ENCODE results near the gene SNN.

DNA sequence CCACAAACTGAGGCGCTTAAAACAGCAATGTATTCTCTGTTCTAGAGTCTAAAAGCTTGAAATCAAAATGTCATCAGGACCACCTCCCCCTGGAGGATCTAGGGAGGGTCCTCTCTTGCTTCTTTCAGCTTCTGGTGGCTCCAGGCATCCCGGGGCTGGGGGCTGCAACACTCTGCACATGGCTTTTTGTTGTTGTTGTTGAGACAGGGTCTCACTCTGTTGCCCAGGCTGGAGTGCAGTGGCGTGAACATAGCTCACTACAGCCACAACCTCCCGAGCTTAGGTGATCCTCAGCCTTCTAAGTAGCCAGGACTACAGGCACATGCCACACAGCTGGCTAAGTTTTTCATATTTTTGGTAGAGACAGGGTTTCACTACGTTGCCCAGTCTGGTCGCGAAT lies 37.0 kb upstream of the SNN start:
- TF ChIP-seq, protein P1, sequence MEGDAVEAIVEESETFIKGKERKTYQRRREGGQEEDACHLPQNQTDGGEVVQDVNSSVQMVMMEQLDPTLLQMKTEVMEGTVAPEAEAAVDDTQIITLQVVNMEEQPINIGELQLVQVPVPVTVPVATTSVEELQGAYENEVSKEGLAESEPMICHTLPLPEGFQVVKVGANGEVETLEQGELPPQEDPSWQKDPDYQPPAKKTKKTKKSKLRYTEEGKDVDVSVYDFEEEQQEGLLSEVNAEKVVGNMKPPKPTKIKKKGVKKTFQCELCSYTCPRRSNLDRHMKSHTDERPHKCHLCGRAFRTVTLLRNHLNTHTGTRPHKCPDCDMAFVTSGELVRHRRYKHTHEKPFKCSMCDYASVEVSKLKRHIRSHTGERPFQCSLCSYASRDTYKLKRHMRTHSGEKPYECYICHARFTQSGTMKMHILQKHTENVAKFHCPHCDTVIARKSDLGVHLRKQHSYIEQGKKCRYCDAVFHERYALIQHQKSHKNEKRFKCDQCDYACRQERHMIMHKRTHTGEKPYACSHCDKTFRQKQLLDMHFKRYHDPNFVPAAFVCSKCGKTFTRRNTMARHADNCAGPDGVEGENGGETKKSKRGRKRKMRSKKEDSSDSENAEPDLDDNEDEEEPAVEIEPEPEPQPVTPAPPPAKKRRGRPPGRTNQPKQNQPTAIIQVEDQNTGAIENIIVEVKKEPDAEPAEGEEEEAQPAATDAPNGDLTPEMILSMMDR (IDR thresholded peaks at IDR 0.05; ENCODE audit: poor library complexity, severe bottlenecking), result no peak
- TF ChIP-seq TAF1 (IDR thresholded peaks at IDR 0.05; ENCODE audit: low read depth), result no peak

Measured in neural cell (in vitro differentiated cells).